ENCODE results near the gene SAE1.

- TF ChIP-seq CTCF (IDR thresholded peaks at IDR 0.05) (no peak), POLR2A (IDR thresholded peaks at IDR 0.05) (no peak), POLR2AphosphoS5 (IDR thresholded peaks at IDR 0.05) (no peak)
Observed at GRCh38 chr19:47096721-47097120, 33.9 kb upstream of the SAE1 start.
